ENCODE measurements around the gene PHACTR2. TPM values are rescaled to one million over a fixed set of nuclear protein-coding genes. Genes with fewer than 3 reads are reported as not detected.

The PHACTR2 gene
- total RNA-seq, 2 donors from 2014 or later = 164 to 222 TPM

GRCh38 chr6:143758551-143758950 is 80.8 kb downstream of the PHACTR2 start:
- TF ChIP-seq CTCF (conservative IDR thresholded peaks at IDR 0.05) = no peak

GRCh38 chr6:143759666-143760065 is 81.9 kb downstream of the PHACTR2 start:
- Mint-ChIP-seq H3K36me3 (ENCODE audit: low read depth) (peaks cover 61% of the 10 kb centered on the region), H3K4me3 (no peak overlapping the region)
- no peak overlapping the region for H3K27ac ChIP-seq (ENCODE audit: low read depth, low read length)

More at GRCh38 chr6:143758551-143758950, 80.8 kb downstream of the PHACTR2 start:
- Mint-ChIP-seq H3K36me3 (ENCODE audit: low read depth) (peaks cover 63% of the 10 kb centered on the region), H3K9me3 (no peaks in the 10 kb centered on the region), H3K4me1 (no peaks in the 10 kb centered on the region), H3K4me3 (no peak overlapping the region), H3K27me3 (ENCODE audit: insufficient read depth) (no peaks in the 10 kb centered on the region), H3K27ac (no peak overlapping the region)
- no peak for DNase-seq
- H3K27ac ChIP-seq (ENCODE audit: low read depth, low read length) = no peak overlapping the region
- H3K9me3 ChIP-seq (ENCODE audit: control insufficient read depth, low read length) = no peaks in the 10 kb centered on the region
- no peaks in the 10 kb centered on the region for H3K4me1 ChIP-seq (ENCODE audit: control insufficient read depth, insufficient read depth, low read length)
- H3K4me3 ChIP-seq (ENCODE audit: low read length) = no peak overlapping the region
- H3K27me3 ChIP-seq (ENCODE audit: control insufficient read depth, insufficient read depth, low read length, poor library complexity, severe bottlenecking) = no peaks in the 10 kb centered on the region
- no peak overlapping the region for H3K9ac ChIP-seq (ENCODE audit: extremely low read depth, low read length, poor library complexity, severe bottlenecking)
- H3K36me3 ChIP-seq (ENCODE audit: control insufficient read depth, insufficient read depth, low read length) = peaks cover 86% of the 10 kb centered on the region

GRCh38 chr6:143761074-143761473 is 83.3 kb downstream of the PHACTR2 start:
- Mint-ChIP-seq H3K9me3 (no peaks in the 10 kb centered on the region), H3K4me3 (no peak overlapping the region), H3K36me3 (ENCODE audit: low read depth) (peaks cover 64% of the 10 kb centered on the region), H3K27ac (no peak overlapping the region), H3K4me1 (no peaks in the 10 kb centered on the region), H3K27me3 (ENCODE audit: insufficient read depth) (no peaks in the 10 kb centered on the region)
- Histone ChIP-seq H3K4me1 (ENCODE audit: control insufficient read depth, insufficient read depth, low read length) (no peaks in the 10 kb centered on the region), H3K4me3 (ENCODE audit: low read length) (no peak overlapping the region), H3K27me3 (ENCODE audit: control insufficient read depth, insufficient read depth, low read length, poor library complexity, severe bottlenecking) (no peaks in the 10 kb centered on the region), H3K9ac (ENCODE audit: extremely low read depth, low read length, poor library complexity, severe bottlenecking) (no peak overlapping the region), H3K27ac (ENCODE audit: low read depth, low read length) (no peak overlapping the region), H3K9me3 (ENCODE audit: control insufficient read depth, low read length) (peaks cover 5% of the 10 kb centered on the region), H3K36me3 (ENCODE audit: control insufficient read depth, insufficient read depth, low read length) (peaks cover 86% of the 10 kb centered on the region)
- no peak for DNase-seq
- TF ChIP-seq CTCF (conservative IDR thresholded peaks at IDR 0.05) = no peak

More at GRCh38 chr6:143759666-143760065, 81.9 kb downstream of the PHACTR2 start:
- no peaks in the 10 kb centered on the region for H3K4me1 Mint-ChIP-seq
- DNase-seq = no peak
- no peak for TF ChIP-seq CTCF (conservative IDR thresholded peaks at IDR 0.05)
- WGBS, 2 experiments (ENCODE audit: insufficient coverage in 1 of 2, insufficient read length in 1 of 2) = 91 to 97% methylated on average over 3 of the region's 3 CpGs
- H3K4me1 ChIP-seq (ENCODE audit: control insufficient read depth, insufficient read depth, low read length) = no peaks in the 10 kb centered on the region
- H3K36me3 ChIP-seq (ENCODE audit: control insufficient read depth, insufficient read depth, low read length) = peaks cover 86% of the 10 kb centered on the region
- H3K27me3 ChIP-seq (ENCODE audit: control insufficient read depth, insufficient read depth, low read length, poor library complexity, severe bottlenecking) = no peaks in the 10 kb centered on the region
- peak overlapping the region; percentile 49 for H3K27ac Mint-ChIP-seq
- H3K4me3 ChIP-seq (ENCODE audit: low read length) = no peak overlapping the region
- H3K9me3 Mint-ChIP-seq = no peaks in the 10 kb centered on the region
- H3K9ac ChIP-seq (ENCODE audit: extremely low read depth, low read length, poor library complexity, severe bottlenecking) = no peak overlapping the region
- no peaks in the 10 kb centered on the region for H3K27me3 Mint-ChIP-seq (ENCODE audit: insufficient read depth)
- H3K9me3 ChIP-seq (ENCODE audit: control insufficient read depth, low read length) = no peaks in the 10 kb centered on the region

Measured in endodermal cell (in vitro differentiated cells).